Spleen (tissue), 7 donors: ENCODE measurements around the gene DNPH1.

Experiments
- CTCF ChIP-seq, 11 experiments: fragments of 200-600 bp in 7 of 11; fragments of 450-650 bp in 4 of 11; sonication (generic) in 4 of 11; IDR thresholded peaks in 8 of 11; conservative IDR thresholded peaks in 3 of 11; 1 replicate in 7 of 11; 2 replicates in 4 of 11; pipeline versions ENCODE4 v1.4.0 to v1.8.0; 2016 to 2021; ENCODE audit warnings: antibody characterized with exemption in 11 of 11, inconsistent platforms in 4 of 11, mild to moderate bottlenecking in 1 of 11
- POLR2A ChIP-seq, 3 donors: fragments of 450-650 bp; IDR thresholded peaks; one replicate each; pipeline ENCODE4 v1.5.1; 2017; ENCODE audit warnings: antibody characterized with exemption in 3 of 3, mild to moderate bottlenecking in 1 of 3
- POLR2AphosphoS5 ChIP-seq, 3 donors: sonication (generic); formaldehyde crosslinking; IDR thresholded peaks; one replicate each; pipeline ENCODE4 v1.5.1; 2017; ENCODE audit warnings: antibody characterized with exemption in 3 of 3
- donor health status: DM: no; HTN: no; CAD: no; lungs with moderate emphysema.
- donor health status: DM: no; HTN: no; CAD: no.
- donor health status: DM: no; HTN: no; CAD: no.

- no peak for TF ChIP-seq CTCF (IDR thresholded peaks at IDR 0.05 in 8 of 11, conservative IDR thresholded peaks at IDR 0.05 in 3 of 11)
- no peak for TF ChIP-seq POLR2A (IDR thresholded peaks at IDR 0.05)
- no peak for TF ChIP-seq POLR2AphosphoS5 (IDR thresholded peaks at IDR 0.05)
Observed at GRCh38 chr6:43193929-43194328, 35.4 kb downstream of the DNPH1 start.
